Pancreas (tissue), 10 donors: ENCODE measurements around the gene ARMC7. TPM values are rescaled to one million over a fixed set of nuclear protein-coding genes. Genes with fewer than 3 reads are reported as not detected.
A peak's percentile ranks its signal among the peaks of the same experiment; 100 is the strongest.

ENCODE experiments used
- ATAC-seq, 4 donors: fragments of 200-7000 bp; cut with Tn5 transposase; one replicate each; pipeline versions ENCODE4 v1.8.0 to v1.9.1; 2020; ENCODE audit warnings: mild to moderate bottlenecking in 4 of 4, moderate library complexity in 4 of 4
- DNase-seq, 6 donors: peaks; one replicate each; pipeline ENCODE4 v3.0.0-alpha.2; 2020
- FAIRE-seq: peaks from 2 replicates; lab custom pipeline; 2012; peaks lifted over from hg19 to GRCh38; lab: Jason Lieb, UNC
- H3K27ac ChIP-seq, 4 donors: fragments of 200-600 bp; sonication (generic); 1 replicate in 3 of 4; 2 replicates in 1 of 4; pipeline versions ENCODE4 v1.5.0 to v1.8.0; 2020
- H3K27me3 ChIP-seq, 4 donors: fragments of 200-600 bp; one replicate each; pipeline ENCODE4 v1.8.0; 2021
- H3K36me3 ChIP-seq, 3 donors: fragments of 200-600 bp; sonication (generic) in 1 of 3; one replicate each; pipeline versions ENCODE4 v1.5.0 to v1.8.0; 2020 to 2021
- H3K4me1 ChIP-seq, 3 donors: fragments of 200-600 bp; one replicate each; pipeline ENCODE4 v1.8.0; 2021
- H3K4me3 ChIP-seq, 4 donors: fragments of 200-600 bp; sonication (generic) in 2 of 4; one replicate each; pipeline versions ENCODE4 v1.5.0 to v1.8.0; 2020 to 2021
- H3K9me3 ChIP-seq, 4 donors: fragments of 200-600 bp; one replicate each; pipeline ENCODE4 v1.8.0; 2021
- CTCF ChIP-seq, 4 donors: fragments of 200-600 bp; sonication (generic) in 3 of 4; IDR thresholded peaks; one replicate each; pipeline versions ENCODE4 v1.5.0 to v1.8.0; 2021; ENCODE audit warnings: antibody characterized with exemption in 4 of 4
- WGBS, 2 donors: extraction: QIAGEN DNeasy Blood & Tissue Kit; methylation state at CpG; one replicate each; pipeline ENCODE4 v1.1.7; 2013; 5-methylcytosine and 5-hydroxymethylcytosine counted together
- intact Hi-C, 3 donors: fragments of 100-400 bp; cut with DNase I; formaldehyde crosslinking; loops; one replicate each; pipeline versions ENCODE4 v1.11.1 to v1.14.2; 2022
- polyA plus RNA-seq, 2 donors: library from polyadenylated mRNA; stranded (reverse); fragments of 200-250 nt; gene quantifications; one replicate each; pipeline ENCODE4 v1.2.3, GENCODE V29; 2013
- total RNA-seq, 6 donors: library from RNA; stranded (reverse); fragmentation: NEBNext Ultra II Directional in 4 of 6; extraction: Animal tissue kit (Norgen Biotek cat#: 25700) in 4 of 6; gene quantifications; one replicate each; pipeline versions ENCODE4 v1.2.1 to v1.2.4, GENCODE V29; 2021 to 2023
- donor health status: healthy with polysubstance abuse.
- donor health status: DM: no; HTN: no; CAD: no; lungs with moderate emphysema.
- donor health status: DM: no; HTN: no; CAD: no.
- donor health status: control.
- donor health status: control.
- donor health status: Bipolar disorder and iron deficiency.
- donor health status: DM: yes; HTN: yes; CAD: no.
- donor health status: DM: no; HTN: no; CAD: no.
- donor health status: DM: no; HTN: no; CAD: no.
- donor health status: DM: yes; HTN: yes; CAD: no.

The ARMC7 gene
- total and polyA plus RNA-seq, 8 donors, result 2.3 to 7.4 (median 4.9) TPM

GRCh38 chr17:75073618-75074047 lies 36.1 kb upstream of the ARMC7 start:
- intact Hi-C loops, result no loop called here
- 76 to 82% methylated on average over 5 of the region's 5 CpGs for WGBS, 2 donors
- H3K9me3 ChIP-seq, result no peaks in the 10 kb centered on the region
- DNase-seq, result peak in 1 of 6 donors; percentile 16
- no peaks in the 10 kb centered on the region for H3K27me3 ChIP-seq
- H3K4me3 ChIP-seq, result no peak overlapping the region
- peaks cover 0 to 12% (median 5%) of the 10 kb centered on the region in 3 donors for H3K4me1 ChIP-seq
- no peak for FAIRE-seq
- no peaks in the 10 kb centered on the region for H3K36me3 ChIP-seq
- no peak for ATAC-seq
- H3K27ac ChIP-seq, result no peak overlapping the region
- TF ChIP-seq CTCF (IDR thresholded peaks at IDR 0.05), result no peak

- FAIRE-seq (no peak), ATAC-seq (no peak), DNase-seq (peak in 1 of 6 donors; percentile 42)
- H3K4me3 ChIP-seq, result no peak overlapping the region
- no peak for TF ChIP-seq CTCF (IDR thresholded peaks at IDR 0.05)
- no peaks in the 10 kb centered on the region for H3K36me3 ChIP-seq
- intact Hi-C loops, result no loop called here
- H3K27ac ChIP-seq, result no peak overlapping the region
- WGBS, 2 donors, result 81 to 88% methylated on average over 14 of the region's 14 CpGs
- H3K4me1 ChIP-seq, result peaks cover 0 to 17% (median 5%) of the 10 kb centered on the region in 3 donors
- H3K9me3 ChIP-seq, result no peaks in the 10 kb centered on the region
- H3K27me3 ChIP-seq, result no peaks in the 10 kb centered on the region
Measured at GRCh38 chr17:75074532-75074931, 35.2 kb upstream of the ARMC7 start.

GRCh38 chr17:75075597-75076336 lies 34.0 kb upstream of the ARMC7 start:
- 66 to 84% methylated on average over 4 of the region's 4 CpGs for WGBS, 2 donors
- H3K9me3 ChIP-seq, result no peaks in the 10 kb centered on the region
- FAIRE-seq, result no peak

GRCh38 chr17:75077072-75077495 lies 32.7 kb upstream of the ARMC7 start:
- intact Hi-C loops, result no loop called here
- Histone ChIP-seq H3K4me1 (peaks cover 0 to 17% (median 5%) of the 10 kb centered on the region in 3 donors), H3K36me3 (no peaks in the 10 kb centered on the region), H3K4me3 (peak overlapping the region; percentile 13 to 46 (median 36)), H3K9me3 (no peaks in the 10 kb centered on the region), H3K27me3 (no peaks in the 10 kb centered on the region), H3K27ac (peak overlapping the region; percentile 19 to 81 (median 71))
- DNase-seq (peak in 1 of 6 donors; percentile 70), ATAC-seq (peak in 3 of 4 donors; percentile 16 to 36 (median 18)), FAIRE-seq (no peak)
- TF ChIP-seq CTCF (IDR thresholded peaks at IDR 0.05), result no peak
- WGBS, 2 donors, result 14 to 15% methylated on average over 27 to 30 of the region's 30 CpGs

More at GRCh38 chr17:75075597-75076336, 34.0 kb upstream of the ARMC7 start:
- H3K36me3 ChIP-seq, result no peaks in the 10 kb centered on the region
- ATAC-seq, result no peak
- no peak for TF ChIP-seq CTCF (IDR thresholded peaks at IDR 0.05)
- no peaks in the 10 kb centered on the region for H3K27me3 ChIP-seq
- peak in 1 of 6 donors; percentile 25 for DNase-seq
- peaks cover 0 to 17% (median 5%) of the 10 kb centered on the region in 3 donors for H3K4me1 ChIP-seq
- H3K4me3 ChIP-seq, result no peak overlapping the region
- intact Hi-C loops, result no loop called here
- H3K27ac ChIP-seq, result no peak overlapping the region
